PFSK-1 (cell line): ENCODE data around the gene CPNE9.

Source experiments
- SIN3A ChIP-seq: IDR thresholded peaks from 2 replicates; pipeline ENCODE4 v1.6.1; 2012; ENCODE audit warnings: mild to moderate bottlenecking, low read length, moderate library complexity, borderline replicate concordance; ENCODE audit not compliant: insufficient read depth
- TAF1 ChIP-seq: IDR thresholded peaks from 2 replicates; pipeline ENCODE4 v1.6.1; 2012; ENCODE audit warnings: low read length, control low read depth, borderline replicate concordance; ENCODE audit not compliant: insufficient read depth
- TF ChIP-seq, protein P1 (sequence below), 2 experiments: IDR thresholded peaks; 2 replicates each; pipeline versions ENCODE4 v1.6.1 to v1.8.0; 2011 to 2012; ENCODE audit warnings: low read depth in 2 of 2, low read length in 2 of 2, control low read depth in 1 of 2, inconsistent platforms in 1 of 2, mild to moderate bottlenecking in 1 of 2, moderate library complexity in 1 of 2; ENCODE audit not compliant: insufficient read depth in 1 of 2

DNA sequence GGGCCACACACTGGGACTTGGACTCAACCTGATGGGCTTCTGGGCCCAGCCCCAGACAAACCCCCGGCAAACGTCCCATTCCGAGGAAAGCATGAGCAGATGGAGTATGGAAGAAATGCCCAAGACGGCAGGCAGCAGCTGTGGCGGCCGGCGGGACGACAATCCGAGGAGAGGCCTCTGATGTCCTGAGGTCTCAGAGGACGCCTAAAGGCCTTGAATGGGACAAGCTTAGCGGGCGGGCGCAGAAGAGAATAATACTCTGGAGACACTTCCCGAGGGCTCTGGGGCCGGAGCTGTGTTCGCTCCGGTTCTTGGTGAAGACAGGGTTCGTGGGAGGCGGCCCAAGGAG, 45.6 kb downstream of the CPNE9 start:
- TF ChIP-seq, protein P1, sequence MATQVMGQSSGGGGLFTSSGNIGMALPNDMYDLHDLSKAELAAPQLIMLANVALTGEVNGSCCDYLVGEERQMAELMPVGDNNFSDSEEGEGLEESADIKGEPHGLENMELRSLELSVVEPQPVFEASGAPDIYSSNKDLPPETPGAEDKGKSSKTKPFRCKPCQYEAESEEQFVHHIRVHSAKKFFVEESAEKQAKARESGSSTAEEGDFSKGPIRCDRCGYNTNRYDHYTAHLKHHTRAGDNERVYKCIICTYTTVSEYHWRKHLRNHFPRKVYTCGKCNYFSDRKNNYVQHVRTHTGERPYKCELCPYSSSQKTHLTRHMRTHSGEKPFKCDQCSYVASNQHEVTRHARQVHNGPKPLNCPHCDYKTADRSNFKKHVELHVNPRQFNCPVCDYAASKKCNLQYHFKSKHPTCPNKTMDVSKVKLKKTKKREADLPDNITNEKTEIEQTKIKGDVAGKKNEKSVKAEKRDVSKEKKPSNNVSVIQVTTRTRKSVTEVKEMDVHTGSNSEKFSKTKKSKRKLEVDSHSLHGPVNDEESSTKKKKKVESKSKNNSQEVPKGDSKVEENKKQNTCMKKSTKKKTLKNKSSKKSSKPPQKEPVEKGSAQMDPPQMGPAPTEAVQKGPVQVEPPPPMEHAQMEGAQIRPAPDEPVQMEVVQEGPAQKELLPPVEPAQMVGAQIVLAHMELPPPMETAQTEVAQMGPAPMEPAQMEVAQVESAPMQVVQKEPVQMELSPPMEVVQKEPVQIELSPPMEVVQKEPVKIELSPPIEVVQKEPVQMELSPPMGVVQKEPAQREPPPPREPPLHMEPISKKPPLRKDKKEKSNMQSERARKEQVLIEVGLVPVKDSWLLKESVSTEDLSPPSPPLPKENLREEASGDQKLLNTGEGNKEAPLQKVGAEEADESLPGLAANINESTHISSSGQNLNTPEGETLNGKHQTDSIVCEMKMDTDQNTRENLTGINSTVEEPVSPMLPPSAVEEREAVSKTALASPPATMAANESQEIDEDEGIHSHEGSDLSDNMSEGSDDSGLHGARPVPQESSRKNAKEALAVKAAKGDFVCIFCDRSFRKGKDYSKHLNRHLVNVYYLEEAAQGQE (IDR thresholded peaks at IDR 0.05; ENCODE audit: insufficient read depth in 1 of 2, low read depth in 2 of 2, low read length in 2 of 2): no peak
- TF ChIP-seq TAF1: no peak
- no peak for TF ChIP-seq SIN3A
